Gastroesophageal sphincter (tissue), 3 donors: ENCODE data around the gene CD226.

Experiments
- EP300 ChIP-seq: sonication (generic); formaldehyde crosslinking; IDR thresholded peaks from one replicate; pipeline ENCODE4 v1.6.1; 2017; ENCODE audit warnings: antibody characterized with exemption, mild to moderate bottlenecking
- POLR2A ChIP-seq, 2 donors: fragments of 450-650 bp; IDR thresholded peaks; one replicate each; pipeline ENCODE4 v1.6.1; 2017; ENCODE audit warnings: antibody characterized with exemption in 2 of 2, mild to moderate bottlenecking in 2 of 2, moderate library complexity in 1 of 2
- POLR2AphosphoS5 ChIP-seq: sonication (generic); formaldehyde crosslinking; IDR thresholded peaks from one replicate; pipeline ENCODE4 v1.6.1; 2017; ENCODE audit warnings: antibody characterized with exemption
- TF ChIP-seq, protein P1 (sequence below), 4 experiments: fragments of 200-600 bp in 2 of 4; fragments of 450-650 bp in 2 of 4; sonication (generic) in 1 of 4; IDR thresholded peaks; one replicate each; pipeline ENCODE4 v1.5.1; 2017 to 2019; ENCODE audit warnings: antibody characterized with exemption in 4 of 4, mild to moderate bottlenecking in 2 of 4, moderate library complexity in 2 of 4

DNA sequence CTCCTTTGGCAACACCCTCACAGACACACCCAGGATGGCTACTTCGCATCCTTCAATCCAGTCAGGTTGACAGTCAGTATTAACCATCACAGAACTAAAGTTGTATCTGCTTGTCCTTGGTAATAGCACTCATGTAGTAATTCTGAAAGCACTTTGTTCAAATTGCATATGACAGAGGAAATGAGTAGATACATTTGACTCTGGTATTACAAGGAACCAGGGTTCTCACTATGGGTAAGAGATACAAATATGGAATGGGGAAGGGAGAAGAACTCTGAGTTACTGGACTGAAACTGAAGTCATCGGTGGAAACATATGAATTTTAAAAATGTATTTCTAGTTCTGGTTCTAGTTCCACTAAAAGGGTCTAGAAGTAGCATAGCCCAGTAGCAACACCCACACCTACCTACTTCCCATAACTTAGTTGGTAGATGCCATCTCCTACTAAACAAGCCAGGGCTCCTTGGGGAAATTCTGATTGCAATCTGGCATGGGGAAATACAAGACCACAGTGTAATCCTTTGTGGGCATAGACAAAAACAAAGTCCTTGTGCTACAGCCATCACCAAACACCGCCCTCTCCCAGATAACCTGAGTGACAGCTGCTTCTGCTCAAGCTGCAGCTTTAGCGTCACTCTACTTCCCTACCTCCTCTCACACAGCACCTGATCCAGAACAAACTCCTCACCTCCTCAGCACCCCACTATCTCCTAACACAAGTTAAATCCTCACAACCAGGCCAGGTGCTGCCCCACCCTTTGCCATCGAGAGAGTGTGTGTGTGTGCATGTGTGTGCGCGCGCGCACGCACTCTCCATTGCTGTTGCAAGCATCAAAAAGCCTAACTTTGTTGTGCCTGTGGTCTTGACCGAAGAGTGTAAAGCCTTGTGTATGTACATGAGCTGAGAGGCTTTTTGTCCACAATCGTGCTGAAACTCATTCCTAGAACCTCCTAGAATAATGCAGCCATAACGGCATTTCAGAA, 31.4 kb upstream of the CD226 start:
- TF ChIP-seq, protein P1, sequence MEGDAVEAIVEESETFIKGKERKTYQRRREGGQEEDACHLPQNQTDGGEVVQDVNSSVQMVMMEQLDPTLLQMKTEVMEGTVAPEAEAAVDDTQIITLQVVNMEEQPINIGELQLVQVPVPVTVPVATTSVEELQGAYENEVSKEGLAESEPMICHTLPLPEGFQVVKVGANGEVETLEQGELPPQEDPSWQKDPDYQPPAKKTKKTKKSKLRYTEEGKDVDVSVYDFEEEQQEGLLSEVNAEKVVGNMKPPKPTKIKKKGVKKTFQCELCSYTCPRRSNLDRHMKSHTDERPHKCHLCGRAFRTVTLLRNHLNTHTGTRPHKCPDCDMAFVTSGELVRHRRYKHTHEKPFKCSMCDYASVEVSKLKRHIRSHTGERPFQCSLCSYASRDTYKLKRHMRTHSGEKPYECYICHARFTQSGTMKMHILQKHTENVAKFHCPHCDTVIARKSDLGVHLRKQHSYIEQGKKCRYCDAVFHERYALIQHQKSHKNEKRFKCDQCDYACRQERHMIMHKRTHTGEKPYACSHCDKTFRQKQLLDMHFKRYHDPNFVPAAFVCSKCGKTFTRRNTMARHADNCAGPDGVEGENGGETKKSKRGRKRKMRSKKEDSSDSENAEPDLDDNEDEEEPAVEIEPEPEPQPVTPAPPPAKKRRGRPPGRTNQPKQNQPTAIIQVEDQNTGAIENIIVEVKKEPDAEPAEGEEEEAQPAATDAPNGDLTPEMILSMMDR (IDR thresholded peaks at IDR 0.05), result no peak
- TF ChIP-seq EP300, result no peak
- TF ChIP-seq POLR2AphosphoS5, result no peak
- no peak for TF ChIP-seq POLR2A (IDR thresholded peaks at IDR 0.05)
